ENCODE data around the gene TCF7L1.
A peak's percentile ranks its signal among the peaks of the same experiment; 100 is the strongest.

The TCF7L1 gene

GRCh38 chr2:85212841-85213240 lies 79.6 kb downstream of the TCF7L1 start:
- Histone ChIP-seq H2AFZ (ENCODE audit: low read depth, low read length) (no peak overlapping the region), H3K4me3 (ENCODE audit: low read length) (no peak overlapping the region), H3K36me3 (replicated peaks; ENCODE audit: low read depth, low read length) (no peaks in the 10 kb centered on the region), H3K9me3 (ENCODE audit: insufficient read depth, low read length) (no peaks in the 10 kb centered on the region), H3K27me3 (ENCODE audit: low read depth, low read length) (peaks cover 38% of the 10 kb centered on the region), H4K20me1 (ENCODE audit: insufficient read depth, low read length) (no peaks in the 10 kb centered on the region), H3K79me2 (ENCODE audit: low read length) (no peaks in the 10 kb centered on the region), H3K27ac (ENCODE audit: low read length) (no peak overlapping the region), H3K4me1 (ENCODE audit: low read length) (peaks cover 12% of the 10 kb centered on the region; the same call in 1 of the 2 replicates), H3K4me2 (ENCODE audit: low read length) (no peak overlapping the region), H3K9ac (ENCODE audit: low read length) (no peak overlapping the region)
- TF ChIP-seq CTCF (IDR thresholded peaks at IDR 0.05; ENCODE audit: low read depth, low read length) (no peak), EZH2phosphoT487 (IDR thresholded peaks at IDR 0.05; ENCODE audit: low read depth) (no peak)

GRCh38 chr2:85213404-85213803 lies 80.2 kb downstream of the TCF7L1 start:
- Histone ChIP-seq H3K9ac (ENCODE audit: low read length) (no peak overlapping the region), H4K20me1 (ENCODE audit: insufficient read depth, low read length) (no peaks in the 10 kb centered on the region), H3K36me3 (replicated peaks; ENCODE audit: low read depth, low read length) (no peaks in the 10 kb centered on the region), H3K4me2 (ENCODE audit: low read length) (no peak overlapping the region), H3K9me3 (ENCODE audit: insufficient read depth, low read length) (no peaks in the 10 kb centered on the region), H3K27ac (ENCODE audit: low read length) (no peak overlapping the region), H3K4me1 (ENCODE audit: low read length) (peaks cover 12% of the 10 kb centered on the region; the same call in 1 of the 2 replicates), H3K4me3 (ENCODE audit: low read length) (no peak overlapping the region), H3K79me2 (ENCODE audit: low read length) (no peaks in the 10 kb centered on the region), H2AFZ (ENCODE audit: low read depth, low read length) (no peak overlapping the region), H3K27me3 (ENCODE audit: low read depth, low read length) (peaks cover 38% of the 10 kb centered on the region)
- TF ChIP-seq EZH2phosphoT487 (IDR thresholded peaks at IDR 0.05; ENCODE audit: low read depth), result no peak
- no peak for TF ChIP-seq CTCF (IDR thresholded peaks at IDR 0.05; ENCODE audit: low read depth, low read length)

GRCh38 chr2:85213901-85214512 lies 80.8 kb downstream of the TCF7L1 start:
- Histone ChIP-seq H3K9me3 (ENCODE audit: insufficient read depth, low read length) (no peaks in the 10 kb centered on the region), H3K4me3 (ENCODE audit: low read length) (no peak overlapping the region), H3K27ac (ENCODE audit: low read length) (no peak overlapping the region), H3K4me1 (ENCODE audit: low read length) (peaks cover 12% of the 10 kb centered on the region; the same call in 1 of the 2 replicates), H4K20me1 (ENCODE audit: insufficient read depth, low read length) (no peaks in the 10 kb centered on the region), H2AFZ (ENCODE audit: low read depth, low read length) (no peak overlapping the region), H3K27me3 (ENCODE audit: low read depth, low read length) (peaks cover 38% of the 10 kb centered on the region), H3K4me2 (ENCODE audit: low read length) (no peak overlapping the region), H3K79me2 (ENCODE audit: low read length) (no peaks in the 10 kb centered on the region), H3K36me3 (replicated peaks; ENCODE audit: low read depth, low read length) (no peaks in the 10 kb centered on the region), H3K9ac (ENCODE audit: low read length) (no peak overlapping the region)
- no peak for TF ChIP-seq EZH2phosphoT487 (IDR thresholded peaks at IDR 0.05; ENCODE audit: low read depth)
- no peak for TF ChIP-seq CTCF (IDR thresholded peaks at IDR 0.05; ENCODE audit: low read depth, low read length)

GRCh38 chr2:85215081-85215447 lies 81.9 kb downstream of the TCF7L1 start:
- TF ChIP-seq CTCF (IDR thresholded peaks at IDR 0.05; ENCODE audit: low read depth, low read length), result peak; percentile 61
- no peak for TF ChIP-seq EZH2phosphoT487 (IDR thresholded peaks at IDR 0.05; ENCODE audit: low read depth)
- Histone ChIP-seq H3K79me2 (ENCODE audit: low read length) (no peaks in the 10 kb centered on the region), H2AFZ (ENCODE audit: low read depth, low read length) (peak overlapping the region; percentile 60; the same call in 1 of the 2 replicates), H3K9me3 (ENCODE audit: insufficient read depth, low read length) (no peaks in the 10 kb centered on the region), H3K4me1 (ENCODE audit: low read length) (peaks cover 12% of the 10 kb centered on the region; the same call in 1 of the 2 replicates), H3K4me2 (ENCODE audit: low read length) (peak overlapping the region; percentile 40), H3K4me3 (ENCODE audit: low read length) (0 out of 2 replicates have a peak overlapping the region, but pooled peaks have one; percentile 19), H3K27me3 (ENCODE audit: low read depth, low read length) (peaks cover 38% of the 10 kb centered on the region), H4K20me1 (ENCODE audit: insufficient read depth, low read length) (no peaks in the 10 kb centered on the region), H3K27ac (ENCODE audit: low read length) (no peak overlapping the region), H3K36me3 (replicated peaks; ENCODE audit: low read depth, low read length) (no peaks in the 10 kb centered on the region), H3K9ac (ENCODE audit: low read length) (no peak overlapping the region)
